HepG2 (cell line): ENCODE results near the gene AHRR. TPM values are rescaled to one million over a fixed set of nuclear protein-coding genes. Genes with fewer than 3 reads are reported as not detected.

Experiments used
- ATAC-seq: fragments of 200-7000 bp; cut with Tn5 transposase; 3 replicates; pipeline ENCODE4 v1.9.1; 2020; ENCODE audit warnings: mild to moderate bottlenecking, moderate library complexity
- BruUV-seq: library from RNA; stranded (reverse); fragments of 400-500 nt; replicated peaks from 2 replicates; lab custom pipeline; 2021; lab: Mats Ljungman, UMichigan
- CTCF ChIA-PET: fragments of 300-600 bp; formaldehyde crosslinking; extraction: SDS; loops from one replicate; lab custom pipeline; 2021; ENCODE audit warnings: low total read pairs, inconsistent platforms, low intra/inter-chr PET ratio; lab: Yijun Ruan, JAX
- POLR2A ChIA-PET: fragments of 350-600 bp; sonication (Branson Sonifier 250); formaldehyde crosslinking; loops from one replicate; lab custom pipeline; 2020; ENCODE audit warnings: antibody characterized with exemption, inconsistent platforms; lab: Yijun Ruan, JAX
- DNase-seq: peaks from one replicate; pipeline ENCODE4 v3.0.0-alpha.2; 2015; ENCODE audit warnings: low spot score
- FAIRE-seq: peaks from 3 replicates; lab custom pipeline; 2011; peaks lifted over from hg19 to GRCh38; lab: Jason Lieb, UNC
- H2AFZ ChIP-seq: one replicate; pipeline ENCODE4 v1.6.1; 2011; ENCODE audit warnings: low read length, inconsistent platforms
- H3K27ac ChIP-seq: fragments of 300-600 bp; 3 replicates; pipeline ENCODE4 v1.8.0; 2011; ENCODE audit warnings: mixed run types, mild to moderate bottlenecking, mixed read lengths, low read length, inconsistent platforms; ENCODE audit not compliant: insufficient read depth; ENCODE audit errors: extremely low read length
- H3K27me3 ChIP-seq, 2 experiments: fragments of 200-600 bp in 1 of 2; 2 replicates in 1 of 2; 3 replicates in 1 of 2; pipeline versions ENCODE4 v1.6.0 to v1.8.0; 2011; ENCODE audit warnings: low read length in 2 of 2, mild to moderate bottlenecking in 2 of 2, moderate library complexity in 2 of 2, inconsistent platforms in 1 of 2; ENCODE audit not compliant: insufficient read depth in 2 of 2, control insufficient read depth in 1 of 2
- H3K36me3 ChIP-seq, 2 experiments: fragments of 200-600 bp in 1 of 2; replicated peaks in 1 of 2; 2 replicates in 1 of 2; 3 replicates in 1 of 2; pipeline versions ENCODE4 v1.5.1 to v1.8.0; 2011; ENCODE audit warnings: low read length in 2 of 2, inconsistent platforms in 1 of 2; ENCODE audit not compliant: insufficient read depth in 2 of 2, control insufficient read depth in 1 of 2
- H3K4me1 ChIP-seq: 2 replicates; pipeline ENCODE4 v1.5.1; 2012; ENCODE audit warnings: low read length, inconsistent platforms; ENCODE audit not compliant: insufficient read depth
- H3K4me2 ChIP-seq: 2 replicates; pipeline ENCODE4 v1.6.0; 2011; ENCODE audit warnings: low read depth, low read length, inconsistent platforms
- H3K4me3 ChIP-seq, 3 experiments: fragments of 200-600 bp in 1 of 3; sonication (generic), shearing (Covaris generic) in 1 of 3; replicated peaks in 1 of 3; 2 replicates each; pipeline ENCODE4 v1.5.1; 2011 to 2016; ENCODE audit warnings: low read length in 3 of 3, inconsistent platforms in 2 of 3, low read depth in 2 of 3, mild to moderate bottlenecking in 2 of 3, control low read depth in 1 of 3, mixed read lengths in 1 of 3; ENCODE audit not compliant: insufficient read depth in 1 of 3
- H3K79me2 ChIP-seq: one replicate; pipeline ENCODE4 v1.6.1; 2011; ENCODE audit warnings: low read length, inconsistent platforms; ENCODE audit not compliant: insufficient read depth
- H3K9ac ChIP-seq: 2 replicates; pipeline ENCODE4 v1.6.0; 2011; ENCODE audit warnings: mild to moderate bottlenecking, low read depth, low read length, inconsistent platforms; ENCODE audit not compliant: insufficient read depth
- H3K9me3 ChIP-seq: 2 replicates; pipeline ENCODE4 v1.5.1; 2012; ENCODE audit warnings: mild to moderate bottlenecking, low read length
- H4K20me1 ChIP-seq: 2 replicates; pipeline ENCODE4 v1.6.0; 2011; ENCODE audit warnings: inconsistent platforms, mild to moderate bottlenecking, low read length, moderate library complexity; ENCODE audit not compliant: insufficient read depth
- CHD2 ChIP-seq: IDR thresholded peaks from 2 replicates; pipeline ENCODE4 v1.6.1; 2011; ENCODE audit warnings: low read depth, low read length, improper control_type of control experiment
- EP300 ChIP-seq, 3 experiments: sonication (generic) in 1 of 3; formaldehyde crosslinking in 1 of 3; IDR thresholded peaks; 2 replicates each; pipeline versions ENCODE4 v1.5.1 to v1.6.1; 2011 to 2020; ENCODE audit warnings: low read depth in 2 of 3, low read length in 2 of 3, borderline replicate concordance in 1 of 3, improper control_type of control experiment in 1 of 3, mild to moderate bottlenecking in 1 of 3, missing genetic modification reagents in 1 of 3, moderate library complexity in 1 of 3
- GATAD1 ChIP-seq: IDR thresholded peaks from 2 replicates; pipeline ENCODE4 v1.6.1; 2016; ENCODE audit warnings: missing genetic modification reagents, missing compliant biosample characterization
- GPN1 ChIP-seq: sonication (generic); formaldehyde crosslinking; IDR thresholded peaks from 2 replicates; pipeline ENCODE4 v1.5.1; 2020; ENCODE audit warnings: missing genetic modification reagents, borderline replicate concordance
- MEIS2 ChIP-seq: sonication (generic); formaldehyde crosslinking; IDR thresholded peaks from 2 replicates; pipeline ENCODE4 v1.9.0; 2021; ENCODE audit warnings: mild to moderate bottlenecking, missing genetic modification reagents
- NCOA2 ChIP-seq: sonication (generic); formaldehyde crosslinking; IDR thresholded peaks from 2 replicates; pipeline ENCODE4 v1.8.0; 2022; ENCODE audit warnings: inconsistent platforms
- PTBP1 ChIP-seq: fragments of 200-400 bp; formaldehyde crosslinking; IDR thresholded peaks from 2 replicates; pipeline ENCODE4 v1.6.1; 2018; ENCODE audit warnings: low read length, low read depth; ENCODE audit not compliant: poor library complexity, severe bottlenecking
- SKI ChIP-seq: fragments of 450-650 bp; IDR thresholded peaks from one replicate; pipeline ENCODE4 v1.6.1; 2018; ENCODE audit warnings: mild to moderate bottlenecking; ENCODE audit not compliant: partially characterized antibody
- SOX13 ChIP-seq, 3 experiments: fragments of 450-650 bp in 1 of 3; sonication (generic) in 1 of 3; formaldehyde crosslinking in 1 of 3; IDR thresholded peaks in 2 of 3; conservative IDR thresholded peaks in 1 of 3; 2 replicates each; pipeline versions ENCODE4 v1.5.0 to v1.6.1; 2016 to 2020; ENCODE audit warnings: antibody characterized with exemption in 1 of 3, mild to moderate bottlenecking in 1 of 3, missing compliant biosample characterization in 1 of 3, missing genetic modification reagents in 1 of 3, moderate library complexity in 1 of 3
- ZNF121 ChIP-seq: sonication (generic); formaldehyde crosslinking; IDR thresholded peaks from 2 replicates; pipeline ENCODE4 v1.5.0; 2020; ENCODE audit warnings: mild to moderate bottlenecking, missing genetic modification reagents
- ZNF496 ChIP-seq: sonication (generic); formaldehyde crosslinking; IDR thresholded peaks from 2 replicates; pipeline ENCODE4 v1.8.1; 2023; ENCODE audit warnings: mild to moderate bottlenecking, moderate library complexity, missing genetic modification reagents; ENCODE audit not compliant: insufficient replicate concordance
- ZNF547 ChIP-seq: sonication (generic); formaldehyde crosslinking; IDR thresholded peaks from 2 replicates; pipeline ENCODE4 v1.5.1; 2020; ENCODE audit warnings: mild to moderate bottlenecking, missing genetic modification reagents
- ZNF747 ChIP-seq: sonication (generic); formaldehyde crosslinking; IDR thresholded peaks from 2 replicates; pipeline ENCODE4 v1.8.1; 2023; ENCODE audit warnings: missing genetic modification reagents, mild to moderate bottlenecking, borderline replicate concordance
- ZNF768 ChIP-seq: sonication (generic); formaldehyde crosslinking; IDR thresholded peaks from 2 replicates; pipeline ENCODE4 v1.4.0; 2020; ENCODE audit warnings: missing genetic modification reagents
- ZSCAN12 ChIP-seq: sonication (generic); formaldehyde crosslinking; IDR thresholded peaks from 2 replicates; pipeline ENCODE4 v1.9.0; 2021; ENCODE audit warnings: mild to moderate bottlenecking, missing genetic modification reagents
- WGBS: methylation state at CpG from one replicate; pipeline ENCODE4 v1.1.6; 2017; ENCODE audit warnings: low lambda C conversion rate; 5-methylcytosine and 5-hydroxymethylcytosine counted together
- in situ Hi-C: cut with HindIII; loops from 2 replicates; pipeline ENCODE4 v1.10.0; 2017; ENCODE audit warnings: low pct_unique_long_range_greater_than_20kb; ENCODE audit not compliant: extremely low pct_ligation_motif_present
- intact Hi-C: fragments of 100-400 bp; cut with micrococcal nuclease; formaldehyde crosslinking; loops from one replicate; pipeline ENCODE4 v1.10.0; 2022; ENCODE audit not compliant: unreplicated experiment
- polyA plus RNA-seq, 8 experiments: library from polyadenylated mRNA; depleted of rRNA in 3 of 8; stranded (reverse) in 7 of 8; unstranded in 1 of 8; fragments of >200 nt; fragmentation: Illumina TruSeq in 4 of 8; extraction: Trizol in 4 of 8; gene quantifications; 2 replicates each; pipeline versions ENCODE4 v1.2.1 to v1.2.3, GENCODE V29; 2011 to 2016; ENCODE audit warnings: low read depth in 4 of 8, missing spikeins in 1 of 8, mixed read lengths in 1 of 8; ENCODE audit not compliant: insufficient read depth in 1 of 8
- total RNA-seq, 5 experiments: library from RNA; depleted of rRNA; stranded (reverse); fragments of >200 nt; fragmentation: Illumina TruSeq; extraction: Trizol; gene quantifications; 2 replicates each; pipeline ENCODE4 v1.2.3, GENCODE V29; 2016; ENCODE audit warnings: low read depth in 1 of 5
- TF ChIP-seq, protein P1 (sequence below): sonication (generic); formaldehyde crosslinking; IDR thresholded peaks from 2 replicates; pipeline ENCODE4 v1.4.0; 2020; ENCODE audit warnings: mild to moderate bottlenecking, missing genetic modification reagents
- TF ChIP-seq, protein P2 (sequence below): sonication (generic); formaldehyde crosslinking; IDR thresholded peaks from 2 replicates; pipeline ENCODE4 v1.8.1; 2023; ENCODE audit warnings: missing genetic modification reagents, mild to moderate bottlenecking, borderline replicate concordance
- TF ChIP-seq, protein P3 (sequence below): sonication (generic); formaldehyde crosslinking; IDR thresholded peaks from 2 replicates; pipeline ENCODE4 v1.5.0; 2020; ENCODE audit warnings: missing genetic modification reagents, mild to moderate bottlenecking, borderline replicate concordance

AHRR gene
- total and polyA plus RNA-seq, 2 of the 13 experiments (the other 11 are each of a cell fraction or from before 2014, with no cell fraction given) = 0.28 to 0.35 TPM

DNA sequence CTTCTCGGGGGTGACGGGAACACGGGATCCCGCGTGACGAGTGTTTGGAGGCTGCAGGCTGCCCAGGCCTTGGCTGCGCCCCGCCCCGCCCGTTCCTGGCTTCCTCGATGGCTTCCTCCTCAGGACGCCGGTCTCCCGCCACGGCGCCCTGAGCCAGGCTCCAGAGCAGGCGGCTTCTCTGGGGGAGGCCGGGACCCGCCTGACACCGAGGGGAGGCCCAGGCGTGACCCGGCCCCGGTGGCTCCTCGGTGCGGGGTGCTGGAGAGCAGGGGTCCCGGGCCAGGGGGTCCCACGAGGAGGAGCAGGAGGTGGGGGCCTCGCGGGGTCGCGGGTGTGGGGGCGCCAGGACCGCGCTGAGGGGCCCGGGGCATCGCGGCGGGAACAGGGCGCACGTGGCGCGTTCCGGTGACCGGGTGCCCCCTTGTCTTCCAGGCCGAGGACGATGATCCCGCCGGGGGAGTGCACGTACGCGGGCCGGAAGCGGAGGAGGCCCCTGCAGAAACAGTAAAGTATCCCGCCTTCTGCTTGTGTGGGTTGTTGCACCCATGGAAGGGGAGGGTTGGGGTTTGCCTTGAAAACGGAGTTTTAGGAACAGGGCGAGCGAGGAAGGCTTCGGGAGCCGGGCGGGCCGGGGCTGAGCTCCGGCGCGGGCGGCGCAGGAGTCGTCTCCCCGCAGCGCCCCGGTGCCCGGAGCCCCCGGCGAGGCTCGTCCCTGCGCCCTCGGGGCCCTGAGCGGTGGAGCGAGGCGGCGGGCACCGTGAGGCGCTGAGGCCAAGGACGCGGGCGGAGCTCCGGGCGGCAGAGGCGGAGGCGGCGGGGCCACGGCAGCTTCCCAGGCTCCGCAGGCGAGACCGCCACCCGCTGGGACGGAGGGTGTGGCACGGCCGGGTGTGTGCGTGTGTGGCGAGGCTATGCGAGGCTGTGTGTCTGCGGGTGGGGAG is 22.2 kb downstream of the AHRR start (continued):
- TF ChIP-seq NCOA2 (CRISPR knock-in tag) (no peak), ZNF496 (CRISPR knock-in tag) (no peak), EP300 (IDR thresholded peaks at IDR 0.05; ENCODE audit: low read depth in 2 of 2, low read length in 2 of 2) (no peak), EP300 (CRISPR knock-in tag; IDR thresholded peaks at IDR 0.05; ENCODE audit: borderline replicate concordance) (no peak), SKI (no peak)
- TF ChIP-seq, protein P1, sequence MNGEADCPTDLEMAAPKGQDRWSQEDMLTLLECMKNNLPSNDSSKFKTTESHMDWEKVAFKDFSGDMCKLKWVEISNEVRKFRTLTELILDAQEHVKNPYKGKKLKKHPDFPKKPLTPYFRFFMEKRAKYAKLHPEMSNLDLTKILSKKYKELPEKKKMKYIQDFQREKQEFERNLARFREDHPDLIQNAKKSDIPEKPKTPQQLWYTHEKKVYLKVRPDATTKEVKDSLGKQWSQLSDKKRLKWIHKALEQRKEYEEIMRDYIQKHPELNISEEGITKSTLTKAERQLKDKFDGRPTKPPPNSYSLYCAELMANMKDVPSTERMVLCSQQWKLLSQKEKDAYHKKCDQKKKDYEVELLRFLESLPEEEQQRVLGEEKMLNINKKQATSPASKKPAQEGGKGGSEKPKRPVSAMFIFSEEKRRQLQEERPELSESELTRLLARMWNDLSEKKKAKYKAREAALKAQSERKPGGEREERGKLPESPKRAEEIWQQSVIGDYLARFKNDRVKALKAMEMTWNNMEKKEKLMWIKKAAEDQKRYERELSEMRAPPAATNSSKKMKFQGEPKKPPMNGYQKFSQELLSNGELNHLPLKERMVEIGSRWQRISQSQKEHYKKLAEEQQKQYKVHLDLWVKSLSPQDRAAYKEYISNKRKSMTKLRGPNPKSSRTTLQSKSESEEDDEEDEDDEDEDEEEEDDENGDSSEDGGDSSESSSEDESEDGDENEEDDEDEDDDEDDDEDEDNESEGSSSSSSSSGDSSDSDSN (CRISPR knock-in tag) = peak; percentile 88; the same call in 1 of the 2 replicates

DNA sequence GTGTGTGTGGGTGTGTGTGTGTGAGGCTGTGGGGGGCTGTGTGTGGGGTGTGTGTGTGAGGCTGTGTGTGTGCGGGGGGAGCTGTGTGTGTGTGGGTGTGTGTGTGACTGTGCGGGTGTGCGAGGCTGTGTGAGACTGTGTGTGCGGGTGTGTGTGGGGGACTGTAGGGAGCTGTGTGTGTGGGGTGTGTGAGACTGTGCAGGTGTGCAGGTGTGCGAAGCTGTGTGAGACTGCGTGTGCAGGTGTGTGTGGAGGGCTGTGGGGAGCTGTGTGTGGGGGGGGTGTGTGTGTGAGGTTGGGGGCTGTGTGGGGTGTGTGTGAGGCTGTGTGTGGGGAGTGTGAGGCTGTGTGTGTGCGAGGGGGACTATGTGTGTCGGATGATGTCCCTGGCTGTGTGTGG is 23.2 kb downstream of the AHRR start:
- Histone ChIP-seq H3K9me3 (no peaks in the 10 kb centered on the region), H2AFZ (no peak overlapping the region), H3K4me2 (no peak overlapping the region), H3K4me1 (no peaks in the 10 kb centered on the region), H3K79me2 (no peaks in the 10 kb centered on the region), H4K20me1 (no peaks in the 10 kb centered on the region), H3K27ac (no peak overlapping the region), H3K36me3 (no peaks in the 10 kb centered on the region), H3K9ac (no peak overlapping the region), H3K4me3 (no peak overlapping the region), H3K27me3 (no peaks in the 10 kb centered on the region; a peak in 1 of 5 replicates)
- ChIA-PET CTCF (no interaction called here), POLR2A (no interaction called here)
- ATAC-seq (no peak), DNase-seq (no peak), FAIRE-seq (no peak)
- intact Hi-C loops (no loop called here), in situ Hi-C loops (no loop called here)
- no TSS peak for BruUV-seq
- WGBS = 94% methylated on average over 8 of the region's 8 CpGs
- TF ChIP-seq SOX13 (IDR thresholded peaks at IDR 0.05) = no peak
- TF ChIP-seq SOX13 (CRISPR knock-in tag; conservative IDR thresholded peaks at IDR 0.05 in 1 of 2, IDR thresholded peaks at IDR 0.05 in 1 of 2) = no peak
- TF ChIP-seq MEIS2 = no peak
- no peak for TF ChIP-seq ZNF121 (CRISPR knock-in tag)
- no peak for TF ChIP-seq ZNF547 (CRISPR knock-in tag)
- TF ChIP-seq, protein P2, sequence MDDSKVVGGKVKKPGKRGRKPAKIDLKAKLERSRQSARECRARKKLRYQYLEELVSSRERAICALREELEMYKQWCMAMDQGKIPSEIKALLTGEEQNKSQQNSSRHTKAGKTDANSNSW (CRISPR knock-in tag) = no peak
- TF ChIP-seq PTBP1 = no peak
- no peak for TF ChIP-seq ZSCAN12 (CRISPR knock-in tag)
- TF ChIP-seq ZNF768 (CRISPR knock-in tag) = no peak
- TF ChIP-seq GPN1 = no peak
- no peak for TF ChIP-seq CHD2
- TF ChIP-seq ZNF747 (CRISPR knock-in tag) = no peak
- TF ChIP-seq, protein P3, sequence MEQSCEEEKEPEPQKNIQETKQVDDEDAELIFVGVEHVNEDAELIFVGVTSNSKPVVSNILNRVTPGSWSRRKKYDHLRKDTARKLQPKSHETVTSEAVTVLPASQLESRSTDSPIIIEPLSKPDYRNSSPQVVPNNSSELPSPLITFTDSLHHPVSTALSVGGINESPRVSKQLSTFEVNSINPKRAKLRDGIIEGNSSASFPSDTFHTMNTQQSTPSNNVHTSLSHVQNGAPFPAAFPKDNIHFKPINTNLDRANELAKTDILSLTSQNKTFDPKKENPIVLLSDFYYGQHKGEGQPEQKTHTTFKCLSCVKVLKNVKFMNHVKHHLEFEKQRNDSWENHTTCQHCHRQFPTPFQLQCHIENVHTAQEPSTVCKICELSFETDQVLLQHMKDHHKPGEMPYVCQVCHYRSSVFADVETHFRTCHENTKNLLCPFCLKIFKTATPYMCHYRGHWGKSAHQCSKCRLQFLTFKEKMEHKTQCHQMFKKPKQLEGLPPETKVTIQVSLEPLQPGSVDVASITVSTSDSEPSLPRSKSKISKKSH = no peak
- TF ChIP-seq GATAD1 = no peak
